GM23338 (cell line): Measurements from ENCODE around the gene OSBPL10. TPM values are rescaled to one million over a fixed set of nuclear protein-coding genes. Genes with fewer than 3 reads are reported as not detected.

Source experiments
- ATAC-seq: fragments of 200-7000 bp; cut with Tn5 transposase; 3 replicates; pipeline ENCODE4 v1.9.1; 2020
- DNase-seq: peaks from one replicate; pipeline ENCODE4 v3.0.0-alpha.2; 2015; ENCODE audit warnings: low spot score
- H2AFZ ChIP-seq: fragments of 200-600 bp; sonication (generic); 2 replicates; pipeline ENCODE4 v1.8.0; 2016; ENCODE audit warnings: antibody characterized with exemption, mild to moderate bottlenecking, moderate library complexity
- H3F3A ChIP-seq: fragments of 200-600 bp; sonication (generic); replicated peaks from 2 replicates; pipeline ENCODE4 v1.8.0; 2017; ENCODE audit warnings: antibody characterized with exemption, mixed run types, low read depth
- H3K27ac ChIP-seq: fragments of 200-600 bp; sonication (generic); 2 replicates; pipeline ENCODE4 v1.6.1; 2016; ENCODE audit warnings: low read depth
- H3K27me3 ChIP-seq: fragments of 200-600 bp; sonication (generic); 2 replicates; pipeline ENCODE4 v1.8.0; 2016; ENCODE audit warnings: mild to moderate bottlenecking, mixed run types, moderate library complexity; ENCODE audit not compliant: insufficient read depth
- H3K36me3 ChIP-seq: fragments of 200-600 bp; sonication (generic); 2 replicates; pipeline ENCODE4 v1.8.0; 2016; ENCODE audit warnings: mild to moderate bottlenecking; ENCODE audit not compliant: insufficient read depth
- H3K4me1 ChIP-seq: fragments of 200-600 bp; sonication (generic); 2 replicates; pipeline ENCODE4 v1.8.0; 2016; ENCODE audit warnings: mild to moderate bottlenecking, moderate library complexity; ENCODE audit not compliant: insufficient read depth
- H3K4me2 ChIP-seq: fragments of 200-600 bp; sonication (generic); 2 replicates; pipeline ENCODE4 v1.7.1; 2017; ENCODE audit warnings: mixed run types
- H3K4me3 ChIP-seq: fragments of 200-600 bp; sonication (generic); 2 replicates; pipeline ENCODE4 v1.6.1; 2016; ENCODE audit warnings: mixed run types
- H3K79me2 ChIP-seq: fragments of 200-600 bp; sonication (generic); replicated peaks from 2 replicates; pipeline ENCODE4 v1.8.0; 2017; ENCODE audit warnings: mild to moderate bottlenecking; ENCODE audit not compliant: insufficient read depth
- H3K9me2 ChIP-seq: fragments of 200-600 bp; sonication (generic); 2 replicates; pipeline ENCODE4 v1.8.0; 2017; ENCODE audit not compliant: insufficient read depth
- H4K20me1 ChIP-seq: fragments of 200-600 bp; sonication (generic); replicated peaks from 2 replicates; pipeline ENCODE4 v1.8.0; 2017; ENCODE audit warnings: mild to moderate bottlenecking; ENCODE audit not compliant: insufficient read depth
- H3K27ac Mint-ChIP-seq: 2 replicates; pipeline ENCODE4 v1.8.0; 2020; ENCODE audit warnings: inconsistent platforms, mild to moderate bottlenecking, moderate library complexity, mixed read lengths
- H3K27me3 Mint-ChIP-seq: 3 replicates; pipeline ENCODE4 v1.8.0; 2022; ENCODE audit warnings: low read depth, mild to moderate bottlenecking, moderate library complexity, mixed read lengths, inconsistent platforms; ENCODE audit not compliant: insufficient read depth, poor library complexity
- H3K36me3 Mint-ChIP-seq: 3 replicates; pipeline ENCODE4 v1.8.0; 2021; ENCODE audit warnings: low read depth, mild to moderate bottlenecking, inconsistent platforms, moderate library complexity, mixed read lengths
- H3K4me1 Mint-ChIP-seq: 3 replicates; pipeline ENCODE4 v1.8.0; 2020; ENCODE audit warnings: mild to moderate bottlenecking, inconsistent platforms, mixed read lengths
- H3K4me3 Mint-ChIP-seq: 3 replicates; pipeline ENCODE4 v1.8.0; 2021; ENCODE audit warnings: moderate library complexity, mild to moderate bottlenecking, inconsistent platforms, mixed read lengths
- H3K9me3 Mint-ChIP-seq: 3 replicates; pipeline ENCODE4 v1.8.0; 2020; ENCODE audit warnings: moderate library complexity, mild to moderate bottlenecking, inconsistent platforms, mixed read lengths
- CREB1 ChIP-seq: fragments of 250-450 bp; sonication (Bioruptor Pico); IDR thresholded peaks from 2 replicates; pipeline ENCODE4 v1.5.0; 2020; ENCODE audit warnings: low read depth, mild to moderate bottlenecking, moderate library complexity
- EZH2phosphoT487 ChIP-seq: fragments of 200-600 bp; sonication (generic); IDR thresholded peaks from one replicate; pipeline ENCODE4 v1.8.1; 2018; ENCODE audit warnings: antibody characterized with exemption; ENCODE audit not compliant: unreplicated experiment
- JUNB ChIP-seq: IDR thresholded peaks from one replicate; pipeline ENCODE4 v1.6.1; 2016; ENCODE audit warnings: antibody characterized with exemption; ENCODE audit not compliant: unreplicated experiment
- ZNF331 ChIP-seq: fragments of 250-450 bp; sonication (Bioruptor Pico); IDR thresholded peaks from 2 replicates; pipeline ENCODE4 v1.5.0; 2020; ENCODE audit warnings: low read depth, mild to moderate bottlenecking, moderate library complexity
- polyA plus RNA-seq: library from polyadenylated mRNA; unstranded; fragments of >200 nt; fragmentation: Nextera tagmentation; extraction: Ambion mirVana; gene quantifications from 2 replicates; pipeline ENCODE4 v1.2.1, GENCODE V29; 2016
- total RNA-seq: library from RNA; depleted of rRNA; stranded (reverse); fragments of >200 nt; shearing (Covaris generic); gene quantifications from 2 replicates; pipeline ENCODE4 v1.2.3, GENCODE V29; 2014
- TF ChIP-seq, protein P1 (sequence below), 2 experiments: fragments of 200-600 bp in 1 of 2; sonication (generic) in 1 of 2; conservative IDR thresholded peaks; 2 replicates each; pipeline versions ENCODE4 v1.5.1 to v1.6.1; 2016 to 2017; ENCODE audit warnings: antibody characterized with exemption in 2 of 2, low read depth in 2 of 2, mild to moderate bottlenecking in 2 of 2, moderate library complexity in 1 of 2
- TF ChIP-seq, protein P2 (sequence below): IDR thresholded peaks from 2 replicates; pipeline ENCODE4 v1.6.1; 2016; ENCODE audit warnings: antibody characterized with exemption
- TF ChIP-seq, protein P3 (sequence below): IDR thresholded peaks from one replicate; pipeline ENCODE4 v1.6.1; 2018; ENCODE audit warnings: antibody characterized with exemption; ENCODE audit not compliant: unreplicated experiment

Gene OSBPL10
- total and polyA plus RNA-seq, 2 experiments from 2014 or later: 23.8 to 149 TPM

DNA sequence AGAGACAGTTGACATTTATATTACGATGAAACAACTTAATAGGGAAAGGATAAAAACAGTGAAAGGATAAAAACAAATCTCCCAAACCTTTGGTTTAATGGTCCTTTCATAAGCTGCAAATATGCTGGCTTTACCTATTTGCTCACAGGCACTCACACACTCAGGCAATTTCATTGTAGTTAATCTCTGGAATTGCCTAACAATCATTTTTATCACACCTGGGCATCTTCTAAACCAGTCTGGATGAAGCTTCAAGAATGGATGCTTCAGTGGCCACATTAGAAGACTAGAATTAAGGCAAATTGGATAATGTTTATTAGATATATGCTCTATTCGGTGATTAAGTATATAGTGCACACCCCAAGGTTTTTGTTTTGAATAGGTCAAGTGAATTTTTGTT is 13.5 kb downstream of the OSBPL10 start (continued):
- TF ChIP-seq, protein P1, sequence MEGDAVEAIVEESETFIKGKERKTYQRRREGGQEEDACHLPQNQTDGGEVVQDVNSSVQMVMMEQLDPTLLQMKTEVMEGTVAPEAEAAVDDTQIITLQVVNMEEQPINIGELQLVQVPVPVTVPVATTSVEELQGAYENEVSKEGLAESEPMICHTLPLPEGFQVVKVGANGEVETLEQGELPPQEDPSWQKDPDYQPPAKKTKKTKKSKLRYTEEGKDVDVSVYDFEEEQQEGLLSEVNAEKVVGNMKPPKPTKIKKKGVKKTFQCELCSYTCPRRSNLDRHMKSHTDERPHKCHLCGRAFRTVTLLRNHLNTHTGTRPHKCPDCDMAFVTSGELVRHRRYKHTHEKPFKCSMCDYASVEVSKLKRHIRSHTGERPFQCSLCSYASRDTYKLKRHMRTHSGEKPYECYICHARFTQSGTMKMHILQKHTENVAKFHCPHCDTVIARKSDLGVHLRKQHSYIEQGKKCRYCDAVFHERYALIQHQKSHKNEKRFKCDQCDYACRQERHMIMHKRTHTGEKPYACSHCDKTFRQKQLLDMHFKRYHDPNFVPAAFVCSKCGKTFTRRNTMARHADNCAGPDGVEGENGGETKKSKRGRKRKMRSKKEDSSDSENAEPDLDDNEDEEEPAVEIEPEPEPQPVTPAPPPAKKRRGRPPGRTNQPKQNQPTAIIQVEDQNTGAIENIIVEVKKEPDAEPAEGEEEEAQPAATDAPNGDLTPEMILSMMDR (conservative IDR thresholded peaks at IDR 0.05; ENCODE audit: low read depth in 2 of 2): no peak
- TF ChIP-seq EZH2phosphoT487: no peak
- TF ChIP-seq, protein P2, sequence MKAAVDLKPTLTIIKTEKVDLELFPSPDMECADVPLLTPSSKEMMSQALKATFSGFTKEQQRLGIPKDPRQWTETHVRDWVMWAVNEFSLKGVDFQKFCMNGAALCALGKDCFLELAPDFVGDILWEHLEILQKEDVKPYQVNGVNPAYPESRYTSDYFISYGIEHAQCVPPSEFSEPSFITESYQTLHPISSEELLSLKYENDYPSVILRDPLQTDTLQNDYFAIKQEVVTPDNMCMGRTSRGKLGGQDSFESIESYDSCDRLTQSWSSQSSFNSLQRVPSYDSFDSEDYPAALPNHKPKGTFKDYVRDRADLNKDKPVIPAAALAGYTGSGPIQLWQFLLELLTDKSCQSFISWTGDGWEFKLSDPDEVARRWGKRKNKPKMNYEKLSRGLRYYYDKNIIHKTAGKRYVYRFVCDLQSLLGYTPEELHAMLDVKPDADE: no peak
- TF ChIP-seq, protein P3, sequence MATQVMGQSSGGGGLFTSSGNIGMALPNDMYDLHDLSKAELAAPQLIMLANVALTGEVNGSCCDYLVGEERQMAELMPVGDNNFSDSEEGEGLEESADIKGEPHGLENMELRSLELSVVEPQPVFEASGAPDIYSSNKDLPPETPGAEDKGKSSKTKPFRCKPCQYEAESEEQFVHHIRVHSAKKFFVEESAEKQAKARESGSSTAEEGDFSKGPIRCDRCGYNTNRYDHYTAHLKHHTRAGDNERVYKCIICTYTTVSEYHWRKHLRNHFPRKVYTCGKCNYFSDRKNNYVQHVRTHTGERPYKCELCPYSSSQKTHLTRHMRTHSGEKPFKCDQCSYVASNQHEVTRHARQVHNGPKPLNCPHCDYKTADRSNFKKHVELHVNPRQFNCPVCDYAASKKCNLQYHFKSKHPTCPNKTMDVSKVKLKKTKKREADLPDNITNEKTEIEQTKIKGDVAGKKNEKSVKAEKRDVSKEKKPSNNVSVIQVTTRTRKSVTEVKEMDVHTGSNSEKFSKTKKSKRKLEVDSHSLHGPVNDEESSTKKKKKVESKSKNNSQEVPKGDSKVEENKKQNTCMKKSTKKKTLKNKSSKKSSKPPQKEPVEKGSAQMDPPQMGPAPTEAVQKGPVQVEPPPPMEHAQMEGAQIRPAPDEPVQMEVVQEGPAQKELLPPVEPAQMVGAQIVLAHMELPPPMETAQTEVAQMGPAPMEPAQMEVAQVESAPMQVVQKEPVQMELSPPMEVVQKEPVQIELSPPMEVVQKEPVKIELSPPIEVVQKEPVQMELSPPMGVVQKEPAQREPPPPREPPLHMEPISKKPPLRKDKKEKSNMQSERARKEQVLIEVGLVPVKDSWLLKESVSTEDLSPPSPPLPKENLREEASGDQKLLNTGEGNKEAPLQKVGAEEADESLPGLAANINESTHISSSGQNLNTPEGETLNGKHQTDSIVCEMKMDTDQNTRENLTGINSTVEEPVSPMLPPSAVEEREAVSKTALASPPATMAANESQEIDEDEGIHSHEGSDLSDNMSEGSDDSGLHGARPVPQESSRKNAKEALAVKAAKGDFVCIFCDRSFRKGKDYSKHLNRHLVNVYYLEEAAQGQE: no peak
- TF ChIP-seq ZNF331: no peak
- no peak for TF ChIP-seq JUNB

DNA sequence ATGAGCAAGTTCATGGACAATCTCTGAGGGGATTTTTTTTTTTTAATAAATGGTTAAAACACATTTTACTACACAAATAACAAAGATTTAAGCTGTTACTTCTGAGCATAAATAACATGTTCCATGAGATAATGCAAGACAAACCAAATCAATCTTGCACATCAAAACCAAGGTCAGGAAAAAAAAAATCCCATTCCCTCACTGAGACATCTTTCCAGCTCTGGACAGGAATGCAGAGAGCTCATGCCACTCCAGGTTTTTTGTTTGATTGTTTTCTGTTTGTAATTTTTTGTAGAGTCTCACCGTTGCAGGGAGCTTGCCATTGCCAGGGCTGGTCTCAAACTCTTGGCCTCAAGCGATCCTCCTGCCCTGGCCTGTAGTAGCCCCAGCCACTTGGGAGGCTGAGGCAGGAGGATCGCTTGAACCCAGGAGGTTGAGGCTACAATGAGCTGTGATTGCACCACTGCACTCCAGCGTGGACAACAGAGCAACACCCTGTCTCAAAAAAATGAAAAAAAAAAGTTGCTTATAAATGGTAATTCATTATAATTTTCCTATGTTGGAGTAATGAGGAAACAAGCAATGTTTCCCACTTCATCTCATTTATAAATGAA is 14.0 kb downstream of the OSBPL10 start:
- H3K27me3 ChIP-seq: no peaks in the 10 kb centered on the region
- Mint-ChIP-seq H3K9me3 (no peaks in the 10 kb centered on the region), H3K4me1 (peaks cover 60% of the 10 kb centered on the region), H3K36me3 (peaks cover 8% of the 10 kb centered on the region; the same call in 2 of the 3 replicates), H3K27me3 (peaks cover 7% of the 10 kb centered on the region), H3K27ac (peak overlapping the region; percentile 6; the same call in 1 of the 2 replicates), H3K4me3 (no peak overlapping the region)
- no peaks in the 10 kb centered on the region for H3K36me3 ChIP-seq
- H2AFZ ChIP-seq: no peak overlapping the region
- DNase-seq (no peak), ATAC-seq (no peak)
- H3F3A ChIP-seq: 0 out of 2 replicates have a peak, but pooled peaks cover 6% of the 10 kb centered on the region
- H3K4me3 ChIP-seq: no peak overlapping the region
- no peaks in the 10 kb centered on the region for H4K20me1 ChIP-seq
- peaks cover 70% of the 10 kb centered on the region for H3K4me1 ChIP-seq
- TF ChIP-seq CREB1: no peak
- 0 out of 2 replicates have a peak overlapping the region, but pooled peaks have one; percentile 12 for H3K4me2 ChIP-seq
- peak overlapping the region; percentile 68; the same call in 1 of the 2 replicates for H3K27ac ChIP-seq
- H3K79me2 ChIP-seq: peaks cover 94% of the 10 kb centered on the region
- H3K9me2 ChIP-seq: no peaks in the 10 kb centered on the region
